HG02981 (cell line): Measurements from ENCODE around the gene GALNT10.
A peak's percentile ranks its signal among the peaks of the same experiment; 100 is the strongest.

ENCODE experiments used
- ATAC-seq: cut with Tn5 transposase; IDR thresholded peaks from one replicate; pipeline ENCODE4 v1.9.1; 2021; ENCODE audit warnings: mild to moderate bottlenecking, moderate library complexity; ENCODE audit not compliant: unreplicated experiment

The GALNT10 gene

DNA sequence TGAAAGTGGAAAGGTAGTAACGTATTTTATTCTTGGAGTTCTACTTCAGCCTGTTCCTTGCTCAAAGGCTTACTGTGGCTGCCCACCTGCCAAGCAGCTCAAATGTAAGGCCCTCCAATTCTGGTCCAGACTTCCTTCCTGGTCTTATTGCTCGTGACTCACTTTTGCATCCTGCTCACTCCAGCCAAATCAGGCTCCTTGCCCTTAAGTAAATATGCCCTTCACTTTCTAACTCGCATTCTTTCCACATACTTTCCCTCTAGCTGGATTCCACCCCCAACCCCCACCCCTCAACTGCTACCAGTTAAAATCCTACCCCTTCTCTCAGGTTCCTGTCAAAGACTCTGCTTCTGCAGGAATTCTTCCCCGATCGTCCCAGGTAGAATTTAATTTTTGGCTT, 96.6 kb downstream of the GALNT10 start:
- ATAC-seq, result no peak

DNA sequence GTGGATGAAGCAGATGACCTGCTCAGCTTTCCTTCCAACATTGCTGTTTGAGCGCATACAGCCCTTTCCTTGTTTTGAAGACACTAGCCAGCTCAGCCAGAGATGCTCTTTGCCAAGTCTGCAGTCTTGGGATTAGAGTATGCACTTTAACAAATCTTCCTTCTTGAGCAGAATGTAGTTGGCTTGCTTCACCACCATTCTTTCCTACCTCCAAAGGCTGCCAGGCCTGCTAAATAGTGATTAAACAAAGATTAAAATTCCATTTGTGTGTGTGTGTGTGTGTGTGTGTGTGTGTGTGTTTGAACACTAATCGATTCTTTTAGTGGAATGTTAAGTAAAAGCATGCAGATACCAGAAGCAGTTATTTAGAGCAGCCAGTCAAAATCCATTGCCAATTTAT, 97.6 kb downstream of the GALNT10 start:
- ATAC-seq, result no peak

DNA sequence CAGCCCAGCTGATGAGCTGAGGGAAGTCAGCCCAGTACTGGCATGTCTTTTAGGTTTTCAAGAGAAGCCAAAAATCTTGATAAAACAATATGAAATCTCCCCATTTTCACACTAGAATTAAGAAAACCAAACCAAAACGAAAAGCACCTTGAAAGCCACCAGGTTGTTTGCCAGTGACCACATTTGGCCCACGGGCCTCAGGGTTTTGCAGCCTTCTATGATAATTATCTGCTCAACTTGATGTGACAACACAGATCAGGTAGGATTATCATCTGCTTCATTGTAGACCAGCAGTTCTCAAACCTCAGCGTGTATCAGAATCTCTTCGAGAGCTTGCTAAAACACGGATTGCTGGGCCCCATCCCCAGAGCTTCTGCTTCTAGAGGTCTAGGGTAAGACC, 101.4 kb downstream of the GALNT10 start:
- no peak for ATAC-seq

DNA sequence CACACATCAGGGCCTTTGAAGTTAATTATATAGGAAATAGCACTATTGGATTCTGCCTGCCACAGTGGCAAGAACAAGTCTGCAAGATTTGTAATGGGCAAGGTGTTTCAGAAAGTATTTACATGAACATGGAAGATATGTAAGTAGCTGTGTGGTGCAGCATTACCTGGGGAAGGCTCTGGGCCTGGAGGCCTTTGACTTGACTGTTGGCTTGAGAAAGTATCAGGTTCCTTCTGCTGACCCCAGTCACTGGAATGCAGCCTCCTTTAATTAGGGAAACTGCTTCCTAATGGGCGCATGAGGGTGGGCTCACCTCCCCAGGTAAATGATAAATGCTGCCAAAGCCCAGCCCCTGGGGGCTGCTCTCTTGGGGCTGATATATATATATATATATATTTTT, 102.7 kb downstream of the GALNT10 start:
- ATAC-seq, result no peak

DNA sequence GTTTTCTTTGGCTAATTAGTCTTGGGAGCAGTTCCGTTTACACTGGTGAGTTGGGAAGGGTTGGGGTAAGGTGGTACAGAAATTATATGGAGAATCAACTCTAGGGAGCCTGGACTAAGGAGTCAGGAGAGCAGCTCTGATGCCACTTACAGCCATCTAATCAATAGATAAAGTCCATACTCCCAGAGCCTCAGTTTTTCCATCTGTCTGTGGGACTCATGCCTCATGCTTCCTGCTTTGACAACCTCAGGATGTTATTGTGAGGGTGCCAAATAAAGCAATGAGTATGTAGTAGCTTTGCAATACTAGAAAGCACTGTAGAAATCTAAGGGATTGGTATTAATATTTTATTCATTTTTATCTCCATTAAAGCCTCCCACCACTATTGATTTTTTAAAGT, 105.0 kb downstream of the GALNT10 start:
- no peak for ATAC-seq

DNA sequence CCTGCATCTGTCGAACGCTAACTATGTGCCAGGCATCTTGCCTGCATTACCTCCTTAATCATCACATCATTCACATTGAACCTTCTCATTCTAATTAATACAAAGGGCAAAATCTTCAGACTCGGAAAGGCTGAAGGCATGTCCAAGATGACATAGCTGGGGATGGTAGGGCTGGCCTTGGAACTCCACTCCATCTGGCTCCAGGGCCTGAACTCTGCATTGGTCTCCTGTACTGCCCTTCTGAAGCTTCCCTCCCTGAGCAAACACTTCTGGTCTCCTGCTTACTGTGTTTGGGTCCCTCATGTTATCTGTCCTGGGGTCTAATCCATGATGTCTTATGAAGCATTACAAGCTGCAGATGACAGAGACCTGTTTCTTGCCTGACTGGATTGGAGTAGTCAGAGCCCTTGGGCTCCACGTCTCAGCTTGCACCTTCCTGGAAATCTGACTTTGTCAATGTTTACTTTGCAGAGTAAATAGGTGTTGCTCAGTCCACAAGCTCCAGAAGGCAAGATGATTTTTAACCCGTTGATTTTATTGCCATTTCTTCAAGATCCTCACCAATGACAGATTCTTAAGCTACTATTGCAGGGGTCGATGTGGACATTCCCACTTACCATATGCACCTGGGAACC, 106.1 kb downstream of the GALNT10 start:
- no peak for ATAC-seq

DNA sequence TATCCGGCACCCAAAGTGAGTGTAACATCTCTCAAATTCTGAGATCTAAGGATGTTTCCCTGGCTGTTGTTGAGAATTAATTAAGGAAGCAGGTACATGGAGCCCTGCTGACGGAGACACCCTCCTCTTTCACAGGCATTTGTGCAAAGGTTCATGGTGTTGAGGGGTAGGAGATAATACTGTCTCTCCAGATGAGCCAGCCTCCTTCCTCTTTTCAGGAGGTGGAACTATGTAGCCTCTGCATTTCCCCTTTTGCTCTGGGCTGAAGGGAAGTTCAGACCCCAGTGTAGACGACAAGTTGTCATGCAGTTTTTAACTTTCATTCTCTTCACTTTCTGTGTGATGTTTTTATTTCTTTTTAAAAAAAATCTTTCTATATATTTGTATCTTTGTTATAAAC, 107.5 kb downstream of the GALNT10 start:
- ATAC-seq, result no peak

DNA sequence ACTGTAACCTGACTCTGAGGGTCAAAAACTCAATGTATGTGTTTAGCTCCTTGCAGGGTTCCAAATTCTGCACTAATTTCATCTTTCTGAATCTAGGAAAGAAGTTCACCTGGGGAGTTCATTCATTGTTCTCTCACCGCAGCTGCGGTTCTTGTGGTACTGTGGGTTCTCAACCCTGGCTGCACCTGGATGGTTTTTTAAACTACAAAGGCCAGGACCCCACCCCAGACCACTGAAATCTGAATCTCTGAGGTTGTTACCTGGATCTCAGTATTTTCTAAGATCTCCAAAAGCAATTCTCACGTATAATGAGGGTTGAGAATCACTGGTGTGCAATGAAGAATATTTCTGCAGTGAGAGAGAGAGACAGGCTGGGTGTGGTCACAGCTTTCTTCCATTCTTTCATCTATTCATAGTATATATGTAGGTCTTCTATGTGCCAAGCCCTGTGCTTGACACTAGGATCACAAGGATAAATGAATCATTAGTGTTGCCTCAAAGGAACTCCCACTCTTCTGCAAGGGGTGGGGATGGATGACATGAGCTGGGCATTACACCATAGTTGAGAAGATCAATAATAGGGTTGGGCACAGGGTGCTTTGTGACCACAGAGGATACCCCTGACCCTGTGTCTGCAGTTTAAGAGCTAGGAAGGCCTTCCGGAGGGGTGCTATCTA, 109.8 kb downstream of the GALNT10 start:
- no peak for ATAC-seq

DNA sequence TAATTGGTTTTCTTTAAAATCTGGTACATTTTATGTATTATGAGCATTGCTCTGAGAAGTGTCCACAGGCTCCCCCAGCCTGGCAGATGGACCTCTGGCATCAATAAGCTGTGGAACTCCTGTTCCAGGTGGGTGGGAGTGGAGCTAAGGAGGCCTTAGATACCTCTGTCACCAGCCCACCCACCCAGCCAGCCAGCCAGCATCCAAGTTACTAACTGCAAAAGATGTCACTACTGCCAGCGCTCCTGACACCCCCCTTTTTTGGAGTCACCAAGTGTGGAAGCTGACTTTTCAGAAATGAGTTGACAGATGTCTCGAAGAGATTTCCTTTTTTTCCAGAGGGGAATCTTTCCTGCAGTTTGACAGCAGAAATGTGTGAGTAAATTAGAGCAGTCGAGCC, 111.2 kb downstream of the GALNT10 start:
- ATAC-seq, result no peak

DNA sequence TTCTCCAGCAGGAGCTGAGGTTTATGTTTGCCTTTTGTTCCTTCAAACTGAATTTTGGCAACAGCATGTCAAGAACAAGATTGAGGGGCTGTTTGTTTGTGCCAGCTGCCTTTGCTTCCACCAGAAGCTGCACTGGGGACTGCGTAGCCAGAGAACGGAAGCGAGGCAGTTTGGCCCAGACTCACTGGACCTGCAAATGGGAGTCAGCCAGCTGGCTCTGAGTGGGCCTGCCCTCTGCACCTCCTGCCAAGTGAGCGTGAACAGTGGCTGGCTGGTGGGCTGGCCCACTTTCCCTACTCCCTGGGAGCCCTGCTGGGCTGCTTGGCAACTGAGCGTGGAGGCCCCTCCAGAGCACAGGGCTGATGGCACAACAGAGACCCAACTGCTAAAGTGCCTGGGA, 111.6 kb downstream of the GALNT10 start:
- no peak for ATAC-seq

DNA sequence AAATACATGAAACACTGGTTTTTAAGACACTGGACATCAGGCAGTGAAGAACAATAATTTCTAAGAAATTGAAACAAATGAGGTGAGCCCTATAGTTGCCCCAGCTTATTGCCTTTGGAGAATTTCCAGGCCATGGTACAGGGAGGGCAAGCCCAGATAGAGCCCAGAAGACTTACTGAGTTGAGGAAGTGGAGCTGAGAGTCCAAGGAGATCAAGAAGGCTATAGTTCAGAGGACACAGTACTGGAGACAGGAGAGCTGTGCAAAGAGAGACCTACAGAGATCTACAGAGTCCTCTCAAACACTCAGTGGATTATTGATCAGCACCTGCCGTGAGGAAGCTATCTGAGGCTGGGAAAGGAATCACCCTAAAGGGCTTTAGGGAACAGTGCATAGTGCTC, 112.6 kb downstream of the GALNT10 start:
- ATAC-seq, result no peak

DNA sequence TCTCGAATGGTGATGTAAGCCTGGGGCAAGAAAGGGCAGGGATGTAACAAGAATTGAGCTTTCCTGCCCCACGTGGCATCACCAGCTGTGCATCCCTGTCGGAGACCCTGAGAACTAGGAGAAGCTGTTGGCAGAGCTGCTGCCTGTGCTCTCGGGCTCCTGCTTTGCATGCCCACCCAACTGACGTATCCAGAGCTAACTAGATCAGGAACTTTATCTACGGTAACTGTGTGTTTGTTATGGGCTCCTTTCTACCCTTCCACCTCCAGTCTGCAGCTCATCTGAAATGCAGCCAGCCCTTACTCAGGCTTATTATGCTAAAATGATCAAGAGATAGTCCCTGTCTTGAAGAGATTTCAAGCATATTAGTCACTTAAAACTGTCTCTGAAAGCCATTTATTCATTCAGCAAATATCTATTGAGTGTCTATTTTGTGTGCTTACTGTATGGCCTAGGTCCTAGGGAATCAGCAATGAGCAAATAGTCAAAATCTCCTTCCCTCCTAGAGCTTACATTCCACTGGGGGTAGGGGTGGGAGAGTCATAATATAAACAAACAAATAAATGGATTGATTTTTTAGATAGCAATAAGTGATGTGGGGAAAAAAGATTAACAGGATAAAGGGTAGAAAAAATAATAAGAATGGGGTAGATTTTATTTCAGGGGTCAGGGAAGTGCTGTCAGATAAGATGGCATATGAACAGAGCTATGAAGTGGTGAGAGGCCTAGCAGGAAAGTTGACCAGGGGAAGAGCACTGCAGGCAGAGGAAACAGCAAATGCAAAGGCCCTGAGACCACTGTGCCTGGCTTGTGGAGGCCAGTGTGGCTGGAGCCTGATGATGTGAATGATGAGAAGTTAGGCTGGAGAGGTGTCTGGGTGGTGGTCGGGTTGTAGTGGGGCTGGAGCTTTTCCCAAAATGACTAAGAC, 118.2 kb downstream of the GALNT10 start:
- ATAC-seq, result no peak

DNA sequence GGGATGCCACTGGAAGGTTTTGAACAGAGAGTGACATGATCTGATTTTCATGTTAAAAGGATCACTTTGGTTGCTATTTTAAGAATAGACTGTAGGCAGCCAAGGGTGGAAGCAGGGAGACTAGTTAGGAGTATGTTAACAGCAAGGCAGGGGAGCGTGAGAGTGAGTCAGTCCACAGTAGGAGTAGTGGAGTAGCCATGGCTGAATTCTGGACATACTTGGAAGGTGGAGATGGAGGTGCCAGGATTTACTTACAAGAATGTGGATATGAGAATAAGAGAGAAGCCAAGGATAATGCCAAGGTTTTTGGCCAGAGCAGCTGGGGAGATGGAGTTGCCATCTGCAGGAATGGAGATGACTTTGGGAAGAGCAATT, 118.8 kb downstream of the GALNT10 start:
- no peak for ATAC-seq

DNA sequence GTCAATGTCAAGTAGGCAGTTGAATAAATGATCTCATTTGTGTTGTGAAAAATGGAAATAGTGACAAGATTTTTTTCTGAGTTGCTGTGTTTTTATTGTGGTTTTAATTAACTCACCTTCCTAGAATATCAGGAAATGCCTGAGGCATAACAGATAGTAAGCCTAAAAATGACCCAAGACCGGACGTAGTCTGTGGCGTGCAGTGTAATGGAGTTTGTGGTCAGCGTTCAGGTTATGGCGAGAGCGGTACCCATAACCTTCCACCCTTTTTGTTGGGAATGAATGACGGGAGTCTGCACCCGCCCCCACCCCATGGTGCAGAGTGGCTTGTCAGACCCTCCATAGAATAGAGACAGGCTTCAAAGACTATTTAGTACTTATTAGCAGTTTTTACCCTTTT, 119.3 kb downstream of the GALNT10 start:
- ATAC-seq, result no peak

DNA sequence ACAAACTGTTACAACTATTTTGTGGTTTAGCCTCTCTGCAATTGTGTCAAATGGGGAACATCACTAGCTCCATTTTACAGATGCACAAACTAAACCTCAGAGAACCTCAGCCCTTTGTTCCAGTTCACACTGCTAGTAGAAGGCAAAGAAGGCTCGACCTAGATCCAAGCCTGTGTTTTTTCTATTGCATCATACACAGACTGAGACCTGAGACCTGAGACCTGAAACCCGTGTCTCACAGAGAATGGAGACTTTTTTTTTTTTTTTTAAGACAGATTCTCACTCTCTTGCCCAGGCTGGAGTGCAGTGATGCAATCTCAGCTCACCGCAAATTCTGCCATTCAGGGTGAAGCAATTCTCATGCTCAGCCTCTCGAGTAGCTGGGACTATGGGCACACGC, 120.8 kb downstream of the GALNT10 start:
- ATAC-seq, result peak; percentile 42

DNA sequence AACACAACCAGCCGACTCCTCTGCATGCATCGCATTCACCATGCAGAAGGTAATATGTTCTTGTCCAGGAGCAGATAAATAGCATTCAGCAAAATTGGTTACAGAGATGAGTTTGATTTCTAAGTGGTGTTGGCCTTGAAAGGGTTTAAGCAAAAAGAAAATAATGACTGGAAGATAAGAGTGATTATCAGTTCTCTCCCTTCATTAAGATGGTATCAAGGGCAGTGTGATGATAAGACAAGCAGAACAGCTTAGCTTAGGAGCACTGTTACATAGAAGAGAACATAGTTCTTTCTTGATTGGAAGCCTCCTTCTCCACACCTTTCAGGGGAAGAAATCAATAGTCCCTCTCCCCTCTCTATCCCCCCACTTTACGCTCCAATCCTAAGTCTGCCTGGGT, 121.5 kb downstream of the GALNT10 start:
- ATAC-seq, result no peak

DNA sequence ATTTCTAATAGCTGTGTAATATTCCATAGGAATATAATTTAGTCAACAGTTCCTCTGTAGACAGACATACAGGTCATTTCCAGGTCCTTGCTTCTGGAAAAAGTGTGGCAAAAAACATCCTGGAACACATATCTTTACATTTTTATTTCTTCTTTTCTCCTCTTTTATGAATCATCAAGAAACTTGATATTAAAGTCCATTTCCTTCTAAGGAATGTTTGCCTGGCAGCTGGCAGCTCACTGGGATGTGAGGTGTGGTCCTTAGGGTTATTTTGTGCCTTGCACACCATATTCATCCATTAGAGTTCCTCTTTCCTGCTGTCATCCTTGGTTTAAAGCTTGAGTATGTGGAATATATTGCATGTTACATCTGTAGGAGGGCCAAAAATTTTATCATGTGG, 122.0 kb downstream of the GALNT10 start:
- no peak for ATAC-seq

DNA sequence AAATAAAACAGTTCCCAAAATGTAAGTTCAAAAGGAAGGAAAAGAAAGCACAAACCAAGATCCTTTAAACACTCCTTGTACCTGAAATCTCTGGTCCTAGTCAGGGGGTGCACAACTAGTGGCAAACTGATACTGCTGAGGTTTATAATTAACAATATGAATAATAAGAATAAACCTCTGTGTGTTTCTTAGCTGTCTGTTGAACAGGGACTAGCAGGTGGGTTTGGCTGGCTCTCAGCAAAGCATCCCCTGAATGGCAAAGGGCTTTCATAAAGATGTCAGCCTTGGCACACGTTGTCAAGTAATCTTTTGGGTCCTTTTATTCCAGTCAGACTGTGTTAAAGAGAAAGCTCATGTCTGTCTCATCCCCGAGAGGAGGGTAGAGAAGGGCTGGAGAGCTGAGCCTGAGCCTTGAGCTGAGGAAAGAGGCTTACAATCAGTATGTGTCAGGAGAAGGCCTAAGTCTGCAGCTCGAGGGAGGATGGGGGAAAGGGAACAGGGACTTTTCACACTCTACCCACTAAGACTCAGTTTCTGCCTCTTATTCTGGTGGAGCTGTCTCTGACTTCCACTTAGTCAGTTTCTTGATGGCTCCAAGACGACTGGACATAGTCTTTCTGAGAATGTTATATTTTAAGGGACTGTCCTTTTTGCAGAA, 123.0 kb downstream of the GALNT10 start:
- ATAC-seq, result peak; percentile 52

DNA sequence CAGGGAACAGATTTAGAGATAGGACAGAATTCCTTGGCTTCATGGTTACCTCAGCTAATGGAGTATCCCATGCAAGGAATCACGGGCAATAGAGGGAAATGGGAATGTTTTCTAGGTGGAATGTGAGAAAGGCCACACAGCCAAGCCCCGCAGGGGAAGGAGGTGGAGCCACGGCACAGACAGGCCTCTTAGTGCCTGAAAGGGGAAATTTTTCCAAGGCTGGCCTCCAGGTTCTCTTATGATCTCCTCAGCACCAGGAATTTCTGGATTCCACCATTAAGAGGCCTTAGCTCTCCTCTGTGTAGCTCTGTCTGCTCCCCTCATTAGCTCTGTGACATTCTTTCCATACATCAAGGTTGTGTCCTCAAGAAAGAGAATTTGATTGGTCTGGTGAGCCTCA, 124.7 kb downstream of the GALNT10 start:
- ATAC-seq, result no peak

DNA sequence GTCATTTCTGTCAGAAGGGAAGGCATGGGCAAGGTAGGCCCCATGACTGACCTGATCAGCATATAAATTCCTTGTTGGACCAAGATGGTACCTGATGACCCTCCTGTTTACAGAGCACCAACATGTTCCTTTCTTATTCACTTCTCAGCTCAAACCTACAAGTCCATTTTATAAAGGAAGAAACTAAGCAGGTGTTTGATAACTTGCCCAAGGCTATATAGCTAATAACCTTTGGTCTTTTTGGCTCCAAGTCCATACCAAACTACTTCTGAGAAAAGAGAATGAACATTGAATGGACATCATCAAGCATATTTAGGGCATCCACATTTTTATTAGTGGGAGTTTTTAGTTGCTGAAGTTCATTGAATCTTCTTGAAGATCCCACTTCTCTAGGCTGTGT, 125.2 kb downstream of the GALNT10 start:
- ATAC-seq, result no peak

DNA sequence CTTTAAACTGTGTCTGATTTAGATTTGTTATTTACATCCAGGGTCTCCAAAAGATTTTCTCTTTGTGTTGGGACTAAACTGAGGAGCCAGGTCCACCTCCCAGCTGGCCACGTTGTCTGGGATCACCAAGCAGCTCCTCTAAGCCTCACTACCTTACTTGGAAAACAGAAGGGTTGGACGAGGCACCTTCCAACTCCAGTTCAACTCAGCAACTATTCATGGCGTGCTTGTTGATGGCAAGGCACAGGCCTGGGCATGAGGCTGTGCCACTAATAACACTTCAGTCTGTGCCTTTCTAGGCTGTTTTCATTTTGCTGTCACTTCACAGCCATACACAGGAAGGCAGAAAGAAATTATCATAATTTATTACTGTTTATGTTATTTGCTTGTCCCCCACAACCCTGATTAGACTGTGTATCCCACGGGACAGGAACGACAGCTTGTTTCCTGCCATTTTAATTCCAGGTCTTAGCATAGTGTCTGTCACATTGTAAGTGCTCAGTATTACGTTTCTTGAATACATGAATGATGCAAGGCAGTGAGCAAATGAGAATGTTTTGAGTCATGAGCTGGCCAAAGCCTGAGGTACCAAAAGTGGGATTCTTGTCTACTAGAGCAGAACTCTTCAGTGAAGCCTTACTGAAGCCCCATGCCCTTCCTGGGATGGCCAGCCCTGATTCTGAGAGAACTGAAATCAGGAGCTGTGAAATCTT, 125.8 kb downstream of the GALNT10 start:
- ATAC-seq, result no peak
